HCT116 (cell line): Measurements from ENCODE around the gene SDK1.

Experiments
- EZH2 ChIP-seq: fragments of 200-600 bp; sonication (generic); IDR thresholded peaks from 2 replicates; pipeline ENCODE4 v1.6.1; 2017; ENCODE audit warnings: antibody characterized with exemption, mixed run types
- JUND ChIP-seq: IDR thresholded peaks from 2 replicates; pipeline ENCODE4 v1.6.1; 2012
- POLR2A ChIP-seq: IDR thresholded peaks from 2 replicates; pipeline ENCODE4 v1.7.0; 2011; ENCODE audit warnings: borderline replicate concordance; ENCODE audit not compliant: insufficient read depth, insufficient read length; ENCODE audit errors: extremely low read depth
- POLR2AphosphoS5 ChIP-seq: IDR thresholded peaks from 2 replicates; pipeline ENCODE4 v1.6.1; 2011; ENCODE audit warnings: mild to moderate bottlenecking, low read depth, low read length, moderate library complexity
- SIN3A ChIP-seq: IDR thresholded peaks from 2 replicates; pipeline ENCODE4 v1.6.1; 2012; ENCODE audit warnings: low read depth
- TCF7L2 ChIP-seq: IDR thresholded peaks from 2 replicates; pipeline ENCODE4 v1.7.0; 2011; ENCODE audit warnings: borderline replicate concordance, inconsistent platforms; ENCODE audit not compliant: insufficient read depth, insufficient read length; ENCODE audit errors: extremely low read depth
- ZFX ChIP-seq: fragments of 450-650 bp; IDR thresholded peaks from 2 replicates; pipeline ENCODE4 v1.6.1; 2017
- TF ChIP-seq, protein P1 (sequence below), 3 experiments: fragments of 200-600 bp in 1 of 3; sonication (generic) in 1 of 3; IDR thresholded peaks in 2 of 3; conservative IDR thresholded peaks in 1 of 3; 2 replicates each; pipeline ENCODE4 v1.5.1; 2012 to 2017; ENCODE audit warnings: low read depth in 2 of 3, low read length in 2 of 3, antibody characterized with exemption in 1 of 3, borderline replicate concordance in 1 of 3, control low read depth in 1 of 3, mild to moderate bottlenecking in 1 of 3, mixed read lengths in 1 of 3, mixed run types in 1 of 3, moderate library complexity in 1 of 3; ENCODE audit not compliant: insufficient read depth in 1 of 3
- TF ChIP-seq, protein P2 (sequence below): IDR thresholded peaks from 2 replicates; pipeline ENCODE4 v1.6.1; 2012; ENCODE audit warnings: low read depth
- TF ChIP-seq, protein P3 (sequence below): IDR thresholded peaks from 2 replicates; pipeline ENCODE4 v1.6.1; 2012
- TF ChIP-seq, protein P4 (sequence below): IDR thresholded peaks from 2 replicates; pipeline ENCODE4 v1.6.1; 2011; ENCODE audit warnings: mild to moderate bottlenecking, low read length, moderate library complexity; ENCODE audit not compliant: insufficient replicate concordance; ENCODE audit errors: extremely low read depth

DNA sequence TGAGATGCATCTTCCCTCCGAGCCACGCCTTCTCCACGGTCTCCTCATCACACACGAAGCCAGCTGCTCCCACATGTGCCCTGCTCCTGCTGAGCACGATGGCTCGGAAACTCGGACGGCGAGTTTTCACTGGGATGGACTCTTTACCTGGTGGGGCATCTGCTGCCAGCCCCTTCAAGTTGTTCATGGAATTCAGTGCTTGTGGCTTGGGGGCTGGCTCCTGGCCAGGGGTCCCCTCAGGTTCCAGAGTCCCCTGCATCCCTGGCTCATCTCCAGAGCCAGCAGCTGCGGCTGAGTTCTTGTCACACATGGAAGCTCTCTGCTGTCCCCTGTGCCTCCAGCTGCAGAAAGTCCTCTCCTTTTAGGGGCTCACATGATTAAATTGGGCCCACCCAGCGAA lies 654.0 kb downstream of the SDK1 start:
- no peak for TF ChIP-seq POLR2AphosphoS5
- TF ChIP-seq, protein P1, sequence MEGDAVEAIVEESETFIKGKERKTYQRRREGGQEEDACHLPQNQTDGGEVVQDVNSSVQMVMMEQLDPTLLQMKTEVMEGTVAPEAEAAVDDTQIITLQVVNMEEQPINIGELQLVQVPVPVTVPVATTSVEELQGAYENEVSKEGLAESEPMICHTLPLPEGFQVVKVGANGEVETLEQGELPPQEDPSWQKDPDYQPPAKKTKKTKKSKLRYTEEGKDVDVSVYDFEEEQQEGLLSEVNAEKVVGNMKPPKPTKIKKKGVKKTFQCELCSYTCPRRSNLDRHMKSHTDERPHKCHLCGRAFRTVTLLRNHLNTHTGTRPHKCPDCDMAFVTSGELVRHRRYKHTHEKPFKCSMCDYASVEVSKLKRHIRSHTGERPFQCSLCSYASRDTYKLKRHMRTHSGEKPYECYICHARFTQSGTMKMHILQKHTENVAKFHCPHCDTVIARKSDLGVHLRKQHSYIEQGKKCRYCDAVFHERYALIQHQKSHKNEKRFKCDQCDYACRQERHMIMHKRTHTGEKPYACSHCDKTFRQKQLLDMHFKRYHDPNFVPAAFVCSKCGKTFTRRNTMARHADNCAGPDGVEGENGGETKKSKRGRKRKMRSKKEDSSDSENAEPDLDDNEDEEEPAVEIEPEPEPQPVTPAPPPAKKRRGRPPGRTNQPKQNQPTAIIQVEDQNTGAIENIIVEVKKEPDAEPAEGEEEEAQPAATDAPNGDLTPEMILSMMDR (IDR thresholded peaks at IDR 0.05 in 2 of 3, conservative IDR thresholded peaks at IDR 0.05 in 1 of 3; ENCODE audit: borderline replicate concordance in 1 of 3, insufficient read depth in 1 of 3, low read depth in 2 of 3, low read length in 2 of 3) = no peak
- TF ChIP-seq SIN3A = no peak
- TF ChIP-seq ZFX = no peak
- TF ChIP-seq, protein P2, sequence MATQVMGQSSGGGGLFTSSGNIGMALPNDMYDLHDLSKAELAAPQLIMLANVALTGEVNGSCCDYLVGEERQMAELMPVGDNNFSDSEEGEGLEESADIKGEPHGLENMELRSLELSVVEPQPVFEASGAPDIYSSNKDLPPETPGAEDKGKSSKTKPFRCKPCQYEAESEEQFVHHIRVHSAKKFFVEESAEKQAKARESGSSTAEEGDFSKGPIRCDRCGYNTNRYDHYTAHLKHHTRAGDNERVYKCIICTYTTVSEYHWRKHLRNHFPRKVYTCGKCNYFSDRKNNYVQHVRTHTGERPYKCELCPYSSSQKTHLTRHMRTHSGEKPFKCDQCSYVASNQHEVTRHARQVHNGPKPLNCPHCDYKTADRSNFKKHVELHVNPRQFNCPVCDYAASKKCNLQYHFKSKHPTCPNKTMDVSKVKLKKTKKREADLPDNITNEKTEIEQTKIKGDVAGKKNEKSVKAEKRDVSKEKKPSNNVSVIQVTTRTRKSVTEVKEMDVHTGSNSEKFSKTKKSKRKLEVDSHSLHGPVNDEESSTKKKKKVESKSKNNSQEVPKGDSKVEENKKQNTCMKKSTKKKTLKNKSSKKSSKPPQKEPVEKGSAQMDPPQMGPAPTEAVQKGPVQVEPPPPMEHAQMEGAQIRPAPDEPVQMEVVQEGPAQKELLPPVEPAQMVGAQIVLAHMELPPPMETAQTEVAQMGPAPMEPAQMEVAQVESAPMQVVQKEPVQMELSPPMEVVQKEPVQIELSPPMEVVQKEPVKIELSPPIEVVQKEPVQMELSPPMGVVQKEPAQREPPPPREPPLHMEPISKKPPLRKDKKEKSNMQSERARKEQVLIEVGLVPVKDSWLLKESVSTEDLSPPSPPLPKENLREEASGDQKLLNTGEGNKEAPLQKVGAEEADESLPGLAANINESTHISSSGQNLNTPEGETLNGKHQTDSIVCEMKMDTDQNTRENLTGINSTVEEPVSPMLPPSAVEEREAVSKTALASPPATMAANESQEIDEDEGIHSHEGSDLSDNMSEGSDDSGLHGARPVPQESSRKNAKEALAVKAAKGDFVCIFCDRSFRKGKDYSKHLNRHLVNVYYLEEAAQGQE = no peak
- no peak for TF ChIP-seq POLR2A
- TF ChIP-seq, protein P3, sequence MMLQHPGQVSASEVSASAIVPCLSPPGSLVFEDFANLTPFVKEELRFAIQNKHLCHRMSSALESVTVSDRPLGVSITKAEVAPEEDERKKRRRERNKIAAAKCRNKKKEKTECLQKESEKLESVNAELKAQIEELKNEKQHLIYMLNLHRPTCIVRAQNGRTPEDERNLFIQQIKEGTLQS = no peak
- TF ChIP-seq JUND = no peak
- TF ChIP-seq, protein P4, sequence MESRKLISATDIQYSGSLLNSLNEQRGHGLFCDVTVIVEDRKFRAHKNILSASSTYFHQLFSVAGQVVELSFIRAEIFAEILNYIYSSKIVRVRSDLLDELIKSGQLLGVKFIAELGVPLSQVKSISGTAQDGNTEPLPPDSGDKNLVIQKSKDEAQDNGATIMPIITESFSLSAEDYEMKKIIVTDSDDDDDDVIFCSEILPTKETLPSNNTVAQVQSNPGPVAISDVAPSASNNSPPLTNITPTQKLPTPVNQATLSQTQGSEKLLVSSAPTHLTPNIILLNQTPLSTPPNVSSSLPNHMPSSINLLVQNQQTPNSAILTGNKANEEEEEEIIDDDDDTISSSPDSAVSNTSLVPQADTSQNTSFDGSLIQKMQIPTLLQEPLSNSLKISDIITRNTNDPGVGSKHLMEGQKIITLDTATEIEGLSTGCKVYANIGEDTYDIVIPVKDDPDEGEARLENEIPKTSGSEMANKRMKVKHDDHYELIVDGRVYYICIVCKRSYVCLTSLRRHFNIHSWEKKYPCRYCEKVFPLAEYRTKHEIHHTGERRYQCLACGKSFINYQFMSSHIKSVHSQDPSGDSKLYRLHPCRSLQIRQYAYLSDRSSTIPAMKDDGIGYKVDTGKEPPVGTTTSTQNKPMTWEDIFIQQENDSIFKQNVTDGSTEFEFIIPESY = no peak
- TF ChIP-seq TCF7L2 = no peak
- no peak for TF ChIP-seq EZH2
